ENCODE measurements around the gene KRTAP10-6.

The KRTAP10-6 gene

DNA sequence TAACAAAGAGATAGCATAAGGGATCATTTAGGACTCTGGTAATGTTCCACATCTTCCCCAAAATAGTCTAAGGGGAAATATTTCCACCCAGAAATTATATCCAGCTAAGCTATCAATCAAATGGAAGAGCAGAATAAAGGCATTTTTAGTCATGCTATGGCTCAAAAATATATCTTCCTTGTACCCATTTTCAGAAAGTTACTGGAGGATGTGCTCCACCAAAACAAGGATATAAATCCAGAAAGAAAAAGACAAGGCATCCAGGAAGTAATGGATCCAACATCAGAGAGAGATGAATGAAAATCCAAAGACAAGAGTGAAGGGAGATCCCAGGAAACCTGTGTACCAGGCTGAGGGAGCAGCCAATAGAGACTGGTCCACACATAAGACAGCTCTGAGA lies 16.9 kb upstream of the KRTAP10-6 start:
- Histone ChIP-seq H3K9ac (ENCODE audit: low read length) (no peak overlapping the region), H3K27ac (ENCODE audit: low read length) (no peak overlapping the region), H4K20me1 (ENCODE audit: insufficient read depth, low read length) (no peaks in the 10 kb centered on the region), H3K4me3 (ENCODE audit: low read length) (no peak overlapping the region), H3K79me2 (ENCODE audit: low read length) (no peaks in the 10 kb centered on the region), H3K4me1 (ENCODE audit: low read length) (no peaks in the 10 kb centered on the region), H2AFZ (ENCODE audit: low read depth, low read length) (no peak overlapping the region), H3K4me2 (ENCODE audit: low read length) (no peak overlapping the region), H3K27me3 (ENCODE audit: low read depth, low read length) (no peaks in the 10 kb centered on the region; the same call in 1 of the 2 replicates), H3K36me3 (replicated peaks; ENCODE audit: low read depth, low read length) (no peaks in the 10 kb centered on the region), H3K9me3 (ENCODE audit: insufficient read depth, low read length) (no peaks in the 10 kb centered on the region)
- TF ChIP-seq, protein P1, sequence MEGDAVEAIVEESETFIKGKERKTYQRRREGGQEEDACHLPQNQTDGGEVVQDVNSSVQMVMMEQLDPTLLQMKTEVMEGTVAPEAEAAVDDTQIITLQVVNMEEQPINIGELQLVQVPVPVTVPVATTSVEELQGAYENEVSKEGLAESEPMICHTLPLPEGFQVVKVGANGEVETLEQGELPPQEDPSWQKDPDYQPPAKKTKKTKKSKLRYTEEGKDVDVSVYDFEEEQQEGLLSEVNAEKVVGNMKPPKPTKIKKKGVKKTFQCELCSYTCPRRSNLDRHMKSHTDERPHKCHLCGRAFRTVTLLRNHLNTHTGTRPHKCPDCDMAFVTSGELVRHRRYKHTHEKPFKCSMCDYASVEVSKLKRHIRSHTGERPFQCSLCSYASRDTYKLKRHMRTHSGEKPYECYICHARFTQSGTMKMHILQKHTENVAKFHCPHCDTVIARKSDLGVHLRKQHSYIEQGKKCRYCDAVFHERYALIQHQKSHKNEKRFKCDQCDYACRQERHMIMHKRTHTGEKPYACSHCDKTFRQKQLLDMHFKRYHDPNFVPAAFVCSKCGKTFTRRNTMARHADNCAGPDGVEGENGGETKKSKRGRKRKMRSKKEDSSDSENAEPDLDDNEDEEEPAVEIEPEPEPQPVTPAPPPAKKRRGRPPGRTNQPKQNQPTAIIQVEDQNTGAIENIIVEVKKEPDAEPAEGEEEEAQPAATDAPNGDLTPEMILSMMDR (IDR thresholded peaks at IDR 0.05; ENCODE audit: low read depth, low read length): no peak

DNA sequence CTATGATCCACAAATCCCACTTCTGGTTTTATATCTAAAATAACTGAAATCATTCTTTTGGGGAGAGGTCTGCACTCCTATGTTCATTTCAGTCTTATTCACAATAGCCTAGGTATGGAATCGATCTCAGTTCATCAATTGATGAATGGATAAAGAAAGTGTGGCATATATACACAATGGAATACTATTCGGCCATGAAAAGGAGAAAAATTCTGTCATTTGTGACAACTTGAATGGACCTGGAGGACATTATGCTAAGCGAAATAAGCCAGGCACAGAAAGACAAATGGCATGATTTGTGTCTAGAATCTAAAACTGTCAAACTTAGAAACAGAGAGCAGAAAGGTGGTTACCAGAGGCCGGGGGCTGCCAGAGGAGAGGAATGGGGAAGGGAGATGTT lies 14.2 kb upstream of the KRTAP10-6 start:
- no peaks in the 10 kb centered on the region for H3K9me3 ChIP-seq (ENCODE audit: insufficient read depth, low read length)
- no peaks in the 10 kb centered on the region for H3K4me1 ChIP-seq (ENCODE audit: low read length)
- no peaks in the 10 kb centered on the region for H3K36me3 ChIP-seq (replicated peaks; ENCODE audit: low read depth, low read length)
- H4K20me1 ChIP-seq (ENCODE audit: insufficient read depth, low read length): no peaks in the 10 kb centered on the region
- no peak overlapping the region for H3K4me2 ChIP-seq (ENCODE audit: low read length)
- no peak overlapping the region for H2AFZ ChIP-seq (ENCODE audit: low read depth, low read length)
- no peak overlapping the region for H3K4me3 ChIP-seq (ENCODE audit: low read length)
- TF ChIP-seq EZH2phosphoT487 (IDR thresholded peaks at IDR 0.05; ENCODE audit: low read depth): no peak
- TF ChIP-seq, protein P1 (IDR thresholded peaks at IDR 0.05; ENCODE audit: low read depth, low read length): no peak
- no peaks in the 10 kb centered on the region for H3K79me2 ChIP-seq (ENCODE audit: low read length)
- H3K27ac ChIP-seq (ENCODE audit: low read length): no peak overlapping the region
- H3K9ac ChIP-seq (ENCODE audit: low read length): no peak overlapping the region
- H3K27me3 ChIP-seq (ENCODE audit: low read depth, low read length): no peaks in the 10 kb centered on the region; the same call in 1 of the 2 replicates

DNA sequence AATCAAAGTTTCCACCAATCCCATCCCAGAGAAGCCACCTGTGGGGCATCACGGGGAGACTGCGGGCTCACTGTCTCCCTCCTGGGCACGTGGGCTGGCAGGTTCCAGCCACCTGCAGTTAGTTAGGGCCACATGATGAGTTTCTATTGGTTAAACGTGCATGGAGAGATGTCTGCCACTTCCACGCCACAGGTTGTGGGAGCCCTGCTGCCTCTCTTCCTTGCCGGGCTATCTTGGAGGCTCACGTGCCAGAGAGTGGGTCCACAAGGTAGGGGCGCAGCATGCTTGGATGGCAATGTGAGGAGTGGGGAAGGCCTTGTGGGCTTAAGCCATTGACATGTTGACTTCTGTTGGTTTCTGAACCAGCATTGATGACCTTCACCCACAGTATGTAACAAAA lies 11.6 kb upstream of the KRTAP10-6 start:
- Histone ChIP-seq H3K4me3 (ENCODE audit: low read length) (no peak overlapping the region), H2AFZ (ENCODE audit: low read depth, low read length) (no peak overlapping the region), H3K9ac (ENCODE audit: low read length) (no peak overlapping the region), H3K4me1 (ENCODE audit: low read length) (no peaks in the 10 kb centered on the region), H3K79me2 (ENCODE audit: low read length) (no peaks in the 10 kb centered on the region), H3K9me3 (ENCODE audit: insufficient read depth, low read length) (no peaks in the 10 kb centered on the region), H4K20me1 (ENCODE audit: insufficient read depth, low read length) (no peaks in the 10 kb centered on the region), H3K4me2 (ENCODE audit: low read length) (no peak overlapping the region), H3K36me3 (replicated peaks; ENCODE audit: low read depth, low read length) (no peaks in the 10 kb centered on the region), H3K27ac (ENCODE audit: low read length) (no peak overlapping the region), H3K27me3 (ENCODE audit: low read depth, low read length) (no peaks in the 10 kb centered on the region; the same call in 1 of the 2 replicates)
- TF ChIP-seq, protein P1 (IDR thresholded peaks at IDR 0.05; ENCODE audit: low read depth, low read length): no peak
- no peak for TF ChIP-seq EZH2phosphoT487 (IDR thresholded peaks at IDR 0.05; ENCODE audit: low read depth)

DNA sequence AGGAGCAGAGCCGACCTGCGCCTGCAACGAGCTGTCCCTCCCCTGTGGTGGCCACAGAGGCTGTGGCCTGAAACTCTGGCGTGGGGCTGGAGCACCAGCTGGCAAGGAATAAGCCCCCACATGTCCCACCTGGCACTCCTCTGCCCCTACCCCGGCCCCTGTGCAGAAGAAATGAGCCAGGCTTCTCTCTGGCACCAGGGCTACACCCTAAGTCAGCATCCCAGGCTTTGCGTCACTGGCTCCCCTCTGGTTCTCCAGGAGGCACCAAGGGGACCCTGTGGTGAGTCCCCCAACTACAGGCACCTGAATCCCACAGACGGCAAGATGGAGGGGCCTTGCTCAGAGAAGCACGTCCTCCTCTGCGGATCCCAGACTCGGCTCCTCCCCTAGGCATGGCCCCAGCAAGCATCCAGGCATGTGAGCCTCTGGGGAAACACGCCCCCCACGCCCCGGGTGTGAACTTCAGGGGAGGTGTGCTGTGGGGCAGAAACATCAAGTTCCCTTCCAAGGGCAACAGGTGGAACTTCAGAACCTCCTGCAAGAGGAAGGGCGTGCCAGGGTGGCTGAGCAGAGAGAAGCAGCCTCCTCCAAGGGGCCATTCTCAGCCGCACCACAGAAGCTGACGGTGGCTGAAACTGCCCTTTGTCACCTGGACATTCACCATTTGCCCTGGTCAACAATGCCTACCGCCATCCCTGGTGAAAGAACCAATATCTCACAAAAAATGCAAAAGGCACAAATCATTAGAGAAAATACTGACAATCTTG lies 11.0 kb upstream of the KRTAP10-6 start:
- H3K4me1 ChIP-seq (ENCODE audit: low read length): no peaks in the 10 kb centered on the region
- H3K9me3 ChIP-seq (ENCODE audit: insufficient read depth, low read length): no peaks in the 10 kb centered on the region
- no peak overlapping the region for H3K4me2 ChIP-seq (ENCODE audit: low read length)
- no peak overlapping the region for H3K4me3 ChIP-seq (ENCODE audit: low read length)
- no peaks in the 10 kb centered on the region; the same call in 1 of the 2 replicates for H3K27me3 ChIP-seq (ENCODE audit: low read depth, low read length)
- no peaks in the 10 kb centered on the region for H4K20me1 ChIP-seq (ENCODE audit: insufficient read depth, low read length)
- H3K79me2 ChIP-seq (ENCODE audit: low read length): no peaks in the 10 kb centered on the region
- no peak overlapping the region for H2AFZ ChIP-seq (ENCODE audit: low read depth, low read length)
- H3K27ac ChIP-seq (ENCODE audit: low read length): no peak overlapping the region
- no peak overlapping the region for H3K9ac ChIP-seq (ENCODE audit: low read length)
- H3K36me3 ChIP-seq (replicated peaks; ENCODE audit: low read depth, low read length): no peaks in the 10 kb centered on the region
- TF ChIP-seq, protein P1 (IDR thresholded peaks at IDR 0.05; ENCODE audit: low read depth, low read length): no peak
- TF ChIP-seq EZH2phosphoT487 (IDR thresholded peaks at IDR 0.05; ENCODE audit: low read depth): no peak

Measured in OCI-LY3 (cell line).